Thyroid gland (tissue), 4 donors: ENCODE results near the gene MGAT5.

Experiments
- CTCF ChIP-seq, 6 experiments: fragments of 200-600 bp in 3 of 6; fragments of 450-650 bp in 3 of 6; sonication (generic) in 3 of 6; IDR thresholded peaks; one replicate each; pipeline ENCODE4 v1.5.1; 2016 to 2019; ENCODE audit warnings: antibody characterized with exemption in 6 of 6, mild to moderate bottlenecking in 2 of 6, inconsistent platforms in 1 of 6, moderate library complexity in 1 of 6
- POLR2A ChIP-seq, 2 donors: fragments of 450-650 bp; IDR thresholded peaks; one replicate each; pipeline ENCODE4 v1.6.1; 2017; ENCODE audit warnings: antibody characterized with exemption in 2 of 2, mild to moderate bottlenecking in 2 of 2, moderate library complexity in 1 of 2

- TF ChIP-seq CTCF (IDR thresholded peaks at IDR 0.05) (no peak), POLR2A (IDR thresholded peaks at IDR 0.05) (no peak)
Measured at GRCh38 chr2:134429886-134430285, 176.0 kb downstream of the MGAT5 start.
